ENCODE data around the gene DIPK1A.

Gene DIPK1A

DNA sequence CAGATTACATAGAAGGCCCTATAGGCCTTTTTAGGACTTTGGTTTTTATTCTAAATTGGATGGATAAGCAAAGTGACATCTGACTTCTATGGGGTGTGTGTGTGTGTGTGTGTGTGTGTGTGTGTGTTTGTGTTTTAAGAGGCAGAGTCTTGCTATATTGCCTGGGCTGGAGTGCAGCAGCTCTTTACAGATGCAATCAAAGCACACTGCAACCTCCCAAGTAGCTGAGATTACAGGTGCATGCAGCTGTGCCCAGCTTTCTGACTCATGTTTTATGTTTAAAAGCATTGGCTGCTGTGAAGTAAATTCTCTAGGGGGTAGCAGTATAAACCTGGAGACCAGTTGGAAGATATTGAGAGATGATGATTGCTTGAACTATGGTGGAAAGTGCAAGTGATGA lies 164.0 kb downstream of the DIPK1A start:
- TF ChIP-seq, protein P1, sequence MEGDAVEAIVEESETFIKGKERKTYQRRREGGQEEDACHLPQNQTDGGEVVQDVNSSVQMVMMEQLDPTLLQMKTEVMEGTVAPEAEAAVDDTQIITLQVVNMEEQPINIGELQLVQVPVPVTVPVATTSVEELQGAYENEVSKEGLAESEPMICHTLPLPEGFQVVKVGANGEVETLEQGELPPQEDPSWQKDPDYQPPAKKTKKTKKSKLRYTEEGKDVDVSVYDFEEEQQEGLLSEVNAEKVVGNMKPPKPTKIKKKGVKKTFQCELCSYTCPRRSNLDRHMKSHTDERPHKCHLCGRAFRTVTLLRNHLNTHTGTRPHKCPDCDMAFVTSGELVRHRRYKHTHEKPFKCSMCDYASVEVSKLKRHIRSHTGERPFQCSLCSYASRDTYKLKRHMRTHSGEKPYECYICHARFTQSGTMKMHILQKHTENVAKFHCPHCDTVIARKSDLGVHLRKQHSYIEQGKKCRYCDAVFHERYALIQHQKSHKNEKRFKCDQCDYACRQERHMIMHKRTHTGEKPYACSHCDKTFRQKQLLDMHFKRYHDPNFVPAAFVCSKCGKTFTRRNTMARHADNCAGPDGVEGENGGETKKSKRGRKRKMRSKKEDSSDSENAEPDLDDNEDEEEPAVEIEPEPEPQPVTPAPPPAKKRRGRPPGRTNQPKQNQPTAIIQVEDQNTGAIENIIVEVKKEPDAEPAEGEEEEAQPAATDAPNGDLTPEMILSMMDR (IDR thresholded peaks at IDR 0.05): no peak

DNA sequence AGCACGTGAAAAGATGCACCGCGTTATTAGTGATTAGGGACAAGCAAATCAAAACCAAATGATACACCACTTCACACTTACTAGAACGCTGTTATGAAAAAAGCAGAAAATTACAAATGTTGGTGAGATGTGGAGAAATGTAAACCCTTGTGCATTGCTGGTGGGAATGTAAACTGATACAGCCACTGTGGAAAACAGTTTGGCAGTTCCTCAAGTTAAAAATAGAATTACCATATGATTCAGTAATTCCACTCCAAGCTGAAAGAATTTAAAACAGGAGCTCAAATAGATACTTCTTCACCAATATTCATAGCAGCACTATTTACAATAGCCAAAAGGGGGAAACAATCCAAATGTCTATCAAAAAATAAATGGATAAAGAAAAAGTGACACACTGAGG lies 166.1 kb downstream of the DIPK1A start:
- TF ChIP-seq, protein P1 (IDR thresholded peaks at IDR 0.05): no peak

More for the DNA sequence above, 164.0 kb downstream of the DIPK1A start:
- H3K27ac ChIP-seq: no peak overlapping the region
- H3K27me3 ChIP-seq: peaks cover 32% of the 10 kb centered on the region
- H3K4me1 ChIP-seq (ENCODE audit: control insufficient read depth in 1 of 2, insufficient read depth in 1 of 2, low read depth in 1 of 2, low read length in 1 of 2): no peaks in the 10 kb centered on the region
- no peaks in the 10 kb centered on the region for H3K36me3 ChIP-seq
- no peaks in the 10 kb centered on the region for H3K9me3 ChIP-seq
- H3K4me3 ChIP-seq (ENCODE audit: low read depth in 1 of 2, low read length in 1 of 2): no peak overlapping the region

DNA sequence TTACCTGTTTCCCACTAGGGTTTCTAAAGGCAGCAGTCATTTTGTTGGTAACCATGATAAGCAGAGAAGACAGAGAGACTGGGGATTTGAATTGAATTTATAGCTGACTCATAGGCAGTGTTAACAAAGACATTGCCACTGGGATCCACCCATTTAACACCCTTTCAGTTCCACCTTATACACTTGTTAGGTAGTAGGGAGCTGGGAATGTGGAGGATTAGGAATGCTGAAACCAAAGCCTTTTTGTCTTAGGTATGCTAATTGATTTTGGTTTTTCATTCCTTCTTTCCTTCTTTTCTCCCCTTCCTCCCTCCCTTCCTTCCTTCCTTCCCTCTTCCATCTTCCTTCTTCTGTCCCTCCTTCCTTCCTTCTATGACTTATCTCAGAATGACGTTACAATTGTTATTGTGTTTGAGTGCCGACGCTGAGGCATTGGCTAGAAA lies 168.9 kb downstream of the DIPK1A start:
- Histone ChIP-seq H3K9me3 (no peaks in the 10 kb centered on the region), H3K4me3 (ENCODE audit: low read depth in 1 of 2, low read length in 1 of 2) (no peak overlapping the region), H3K27ac (no peak overlapping the region), H3K27me3 (peaks cover 61% of the 10 kb centered on the region), H3K36me3 (no peaks in the 10 kb centered on the region), H3K4me1 (ENCODE audit: control insufficient read depth in 1 of 2, insufficient read depth in 1 of 2, low read depth in 1 of 2, low read length in 1 of 2) (no peaks in the 10 kb centered on the region)
- TF ChIP-seq, protein P1 (IDR thresholded peaks at IDR 0.05): no peak

More for the DNA sequence above, 166.1 kb downstream of the DIPK1A start:
- Histone ChIP-seq H3K4me3 (ENCODE audit: low read depth in 1 of 2, low read length in 1 of 2) (no peak overlapping the region), H3K4me1 (ENCODE audit: control insufficient read depth in 1 of 2, insufficient read depth in 1 of 2, low read depth in 1 of 2, low read length in 1 of 2) (no peaks in the 10 kb centered on the region), H3K27me3 (peaks cover 53% of the 10 kb centered on the region), H3K27ac (no peak overlapping the region), H3K9me3 (no peaks in the 10 kb centered on the region), H3K36me3 (no peaks in the 10 kb centered on the region)

Measured in neutrophil (primary cell).